B cell (primary cell): ENCODE data around the gene TFF1.

Source experiments
- EZH2 ChIP-seq: IDR thresholded peaks from 2 replicates; pipeline ENCODE4 v1.6.1; 2012; ENCODE audit warnings: borderline replicate concordance, low read depth, mild to moderate bottlenecking, moderate library complexity, low read length; ENCODE audit not compliant: insufficient read depth, poor library complexity, severe bottlenecking
- TF ChIP-seq, protein P1 (sequence below): fragments of 200-600 bp; IDR thresholded peaks from one replicate; pipeline ENCODE4 v1.8.0; 2022; ENCODE audit warnings: antibody characterized with exemption, mild to moderate bottlenecking

DNA sequence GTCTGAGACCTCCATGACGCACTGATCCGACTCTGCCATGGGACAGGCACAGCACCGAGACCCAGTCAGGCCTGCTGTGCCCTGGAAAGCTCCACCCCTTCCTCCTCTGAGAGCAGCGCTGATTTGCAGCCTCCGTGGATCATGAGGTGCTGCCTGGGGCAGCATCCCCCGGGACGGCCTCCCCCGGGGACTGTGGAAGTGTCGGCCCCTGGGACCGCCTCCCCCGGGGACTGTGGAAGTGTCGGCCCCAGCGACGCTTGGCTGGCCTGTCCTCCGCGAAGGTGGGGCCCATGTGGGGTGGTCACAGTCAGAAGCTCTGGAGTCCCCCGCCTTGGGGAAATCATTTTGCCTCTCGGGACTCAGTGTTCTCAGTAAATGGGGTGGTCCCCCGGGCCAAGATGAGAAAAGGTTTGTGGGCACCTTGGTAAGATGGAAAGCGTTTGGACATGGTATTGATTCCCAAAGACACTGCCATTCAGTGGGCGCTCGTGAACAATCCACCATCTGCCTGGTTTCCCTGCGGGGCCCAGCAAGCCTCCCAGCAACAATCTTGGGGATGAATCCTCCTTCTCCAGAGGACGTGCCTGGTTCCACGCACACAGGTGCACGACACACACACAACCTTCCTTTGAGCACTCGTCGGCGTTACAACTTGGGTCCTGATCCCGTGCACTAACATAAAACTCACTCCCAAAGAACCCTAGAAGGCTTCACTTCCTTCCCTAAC is 18.6 kb downstream of the TFF1 start:
- TF ChIP-seq, protein P1, sequence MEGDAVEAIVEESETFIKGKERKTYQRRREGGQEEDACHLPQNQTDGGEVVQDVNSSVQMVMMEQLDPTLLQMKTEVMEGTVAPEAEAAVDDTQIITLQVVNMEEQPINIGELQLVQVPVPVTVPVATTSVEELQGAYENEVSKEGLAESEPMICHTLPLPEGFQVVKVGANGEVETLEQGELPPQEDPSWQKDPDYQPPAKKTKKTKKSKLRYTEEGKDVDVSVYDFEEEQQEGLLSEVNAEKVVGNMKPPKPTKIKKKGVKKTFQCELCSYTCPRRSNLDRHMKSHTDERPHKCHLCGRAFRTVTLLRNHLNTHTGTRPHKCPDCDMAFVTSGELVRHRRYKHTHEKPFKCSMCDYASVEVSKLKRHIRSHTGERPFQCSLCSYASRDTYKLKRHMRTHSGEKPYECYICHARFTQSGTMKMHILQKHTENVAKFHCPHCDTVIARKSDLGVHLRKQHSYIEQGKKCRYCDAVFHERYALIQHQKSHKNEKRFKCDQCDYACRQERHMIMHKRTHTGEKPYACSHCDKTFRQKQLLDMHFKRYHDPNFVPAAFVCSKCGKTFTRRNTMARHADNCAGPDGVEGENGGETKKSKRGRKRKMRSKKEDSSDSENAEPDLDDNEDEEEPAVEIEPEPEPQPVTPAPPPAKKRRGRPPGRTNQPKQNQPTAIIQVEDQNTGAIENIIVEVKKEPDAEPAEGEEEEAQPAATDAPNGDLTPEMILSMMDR, result no peak
- TF ChIP-seq EZH2, result no peak
